ENCODE data around the gene MRPL50. TPM values are rescaled to one million over a fixed set of nuclear protein-coding genes. Genes with fewer than 3 reads are reported as not detected.

MRPL50 gene
- total and polyA plus RNA-seq, 2 experiments from 2014 or later, result 11.5 to 19.3 TPM

DNA sequence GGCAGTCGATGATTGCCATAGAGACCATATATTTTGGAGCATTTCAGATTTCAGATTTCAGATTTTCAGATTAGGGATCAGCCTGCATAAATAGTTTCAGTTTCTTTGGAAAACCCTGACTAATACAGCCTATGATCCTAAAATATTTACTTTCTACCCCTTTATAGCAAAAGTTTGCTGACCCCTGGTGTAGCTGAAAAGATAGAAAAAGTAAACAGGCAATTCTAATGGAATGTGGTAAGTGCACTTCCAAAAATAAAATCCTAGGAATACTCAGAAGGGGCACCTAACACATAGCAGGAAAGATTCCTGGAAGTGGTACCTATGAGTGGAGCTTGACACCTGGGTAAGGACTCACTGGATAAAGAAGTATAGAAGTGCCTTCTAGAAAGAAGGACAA lies 48.1 kb downstream of the MRPL50 start:
- H2AFZ ChIP-seq, result no peak overlapping the region
- H3K9me3 ChIP-seq (ENCODE audit: low read depth), result no peaks in the 10 kb centered on the region
- no peak overlapping the region for H3K27ac ChIP-seq
- TF ChIP-seq EZH2phosphoT487 (IDR thresholded peaks at IDR 0.05; ENCODE audit: insufficient read depth, low read depth) (no peak), EZH2 (IDR thresholded peaks at IDR 0.05; ENCODE audit: insufficient read depth, poor library complexity, severe bottlenecking) (no peak)
- H3K9me2 ChIP-seq (ENCODE audit: insufficient read depth), result no peaks in the 10 kb centered on the region
- no peaks in the 10 kb centered on the region for H3K36me3 ChIP-seq (ENCODE audit: low read depth)
- WGBS, 2 experiments (ENCODE audit: low coverage in 1 of 2, low lambda C conversion rate in 2 of 2, missing lambda C conversion rate in 2 of 2), result 22 to 48% methylated on average over 1 of the region's 1 CpG
- H3K4me2 ChIP-seq (ENCODE audit: unreplicated experiment), result no peak overlapping the region
- H3K4me1 ChIP-seq (ENCODE audit: insufficient read depth), result no peaks in the 10 kb centered on the region
- no peak overlapping the region for H3K9ac ChIP-seq
- no peak overlapping the region for H3K4me3 ChIP-seq
- H3K79me2 ChIP-seq (ENCODE audit: insufficient read depth), result no peaks in the 10 kb centered on the region
- no peaks in the 10 kb centered on the region for H3F3A ChIP-seq (ENCODE audit: insufficient read depth)
- DNase-seq, result no peak
- in situ Hi-C loops (cut with MboI), result no loop called here
- H3K27me3 ChIP-seq (replicated peaks; ENCODE audit: insufficient read depth), result peaks cover 18% of the 10 kb centered on the region; the same call in 1 of the 2 replicates
- no peaks in the 10 kb centered on the region for H4K20me1 ChIP-seq (ENCODE audit: insufficient read depth)

- H3K27me3 ChIP-seq (replicated peaks; ENCODE audit: insufficient read depth), result peaks cover 23% of the 10 kb centered on the region
- no peak for DNase-seq
- no peak overlapping the region for H3K4me2 ChIP-seq (ENCODE audit: unreplicated experiment)
- H3K9ac ChIP-seq, result no peak overlapping the region
- H3K79me2 ChIP-seq (ENCODE audit: insufficient read depth), result no peaks in the 10 kb centered on the region
- no peaks in the 10 kb centered on the region for H3K36me3 ChIP-seq (ENCODE audit: low read depth)
- no peaks in the 10 kb centered on the region for H3K9me3 ChIP-seq (ENCODE audit: low read depth)
- TF ChIP-seq EZH2 (IDR thresholded peaks at IDR 0.05; ENCODE audit: insufficient read depth, poor library complexity, severe bottlenecking) (no peak), EZH2phosphoT487 (IDR thresholded peaks at IDR 0.05; ENCODE audit: insufficient read depth, low read depth) (no peak)
- no peaks in the 10 kb centered on the region for H3K9me2 ChIP-seq (ENCODE audit: insufficient read depth)
- in situ Hi-C loops (cut with MboI), result no loop called here
- no peaks in the 10 kb centered on the region for H3F3A ChIP-seq (ENCODE audit: insufficient read depth)
- H2AFZ ChIP-seq, result no peak overlapping the region
- no peaks in the 10 kb centered on the region for H4K20me1 ChIP-seq (ENCODE audit: insufficient read depth)
- no peak overlapping the region for H3K27ac ChIP-seq
- no peaks in the 10 kb centered on the region for H3K4me1 ChIP-seq (ENCODE audit: insufficient read depth)
- 12 to 14% methylated on average over 1 of the region's 1 CpG for WGBS, 2 experiments (ENCODE audit: low coverage in 1 of 2, low lambda C conversion rate in 2 of 2, missing lambda C conversion rate in 2 of 2)
- no peak overlapping the region for H3K4me3 ChIP-seq
Observed at GRCh38 chr9:101342595-101342994, 55.8 kb downstream of the MRPL50 start.

- Histone ChIP-seq H3K9ac (no peak overlapping the region), H3K9me2 (ENCODE audit: insufficient read depth) (no peaks in the 10 kb centered on the region), H3K4me2 (ENCODE audit: unreplicated experiment) (no peak overlapping the region), H3K27ac (no peak overlapping the region), H4K20me1 (ENCODE audit: insufficient read depth) (no peaks in the 10 kb centered on the region), H3K79me2 (ENCODE audit: insufficient read depth) (no peaks in the 10 kb centered on the region), H2AFZ (no peak overlapping the region), H3K27me3 (replicated peaks; ENCODE audit: insufficient read depth) (peaks cover 21% of the 10 kb centered on the region), H3F3A (ENCODE audit: insufficient read depth) (no peaks in the 10 kb centered on the region), H3K4me3 (no peak overlapping the region), H3K9me3 (ENCODE audit: low read depth) (no peaks in the 10 kb centered on the region), H3K4me1 (ENCODE audit: insufficient read depth) (no peaks in the 10 kb centered on the region), H3K36me3 (ENCODE audit: low read depth) (no peaks in the 10 kb centered on the region)
- in situ Hi-C loops (cut with MboI), result no loop called here
- TF ChIP-seq EZH2phosphoT487 (IDR thresholded peaks at IDR 0.05; ENCODE audit: insufficient read depth, low read depth), result no peak
- no peak for TF ChIP-seq EZH2 (IDR thresholded peaks at IDR 0.05; ENCODE audit: insufficient read depth, poor library complexity, severe bottlenecking)
- DNase-seq, result no peak
Observed at GRCh38 chr9:101341958-101342357, 56.5 kb downstream of the MRPL50 start.

Other genes with a start within 250 kb of the MRPL50 start
- gene BAAT, start 13.6 kb downstream of the MRPL50 start, total RNA-seq (2014; rRNA removed; shearing (Covaris generic)), result not detected in 2 replicates
- gene BAAT, start 13.6 kb downstream of the MRPL50 start, polyA plus RNA-seq (2016; fragmentation: Nextera tagmentation; extraction: Ambion mirVana), result 0.19 TPM in 1 of 2 replicates, not detected in the other
- 10.2 and 16.6 TPM in 2 replicates for gene ZNF189, start 233 bp upstream of the MRPL50 start, total RNA-seq (2014; rRNA removed; shearing (Covaris generic))
- gene ZNF189, start 233 bp upstream of the MRPL50 start, polyA plus RNA-seq (2016; fragmentation: Nextera tagmentation; extraction: Ambion mirVana), result 7.0 and 7.1 TPM in 2 replicates
- gene ALDOB, start 37.2 kb upstream of the MRPL50 start, total RNA-seq (2014; rRNA removed; shearing (Covaris generic)), result not detected in 2 replicates
- gene ALDOB, start 37.2 kb upstream of the MRPL50 start, polyA plus RNA-seq (2016; fragmentation: Nextera tagmentation; extraction: Ambion mirVana), result 0.08 TPM in 1 of 2 replicates, not detected in the other
- gene RNF20, start 135.2 kb upstream of the MRPL50 start, total RNA-seq (2014; rRNA removed; shearing (Covaris generic)), result 23.9 and 26.3 TPM in 2 replicates
- 29.5 and 34.3 TPM in 2 replicates for gene RNF20, start 135.2 kb upstream of the MRPL50 start, polyA plus RNA-seq (2016; fragmentation: Nextera tagmentation; extraction: Ambion mirVana)
- gene PPP3R2, start 196.4 kb upstream of the MRPL50 start, total RNA-seq (2014; rRNA removed; shearing (Covaris generic)), result not detected in 2 replicates
- not detected in 2 replicates for gene PPP3R2, start 196.4 kb upstream of the MRPL50 start, polyA plus RNA-seq (2016; fragmentation: Nextera tagmentation; extraction: Ambion mirVana)

All from GM23248 (cell line).